ENCODE data around the gene TBC1D7.

The TBC1D7 gene

DNA sequence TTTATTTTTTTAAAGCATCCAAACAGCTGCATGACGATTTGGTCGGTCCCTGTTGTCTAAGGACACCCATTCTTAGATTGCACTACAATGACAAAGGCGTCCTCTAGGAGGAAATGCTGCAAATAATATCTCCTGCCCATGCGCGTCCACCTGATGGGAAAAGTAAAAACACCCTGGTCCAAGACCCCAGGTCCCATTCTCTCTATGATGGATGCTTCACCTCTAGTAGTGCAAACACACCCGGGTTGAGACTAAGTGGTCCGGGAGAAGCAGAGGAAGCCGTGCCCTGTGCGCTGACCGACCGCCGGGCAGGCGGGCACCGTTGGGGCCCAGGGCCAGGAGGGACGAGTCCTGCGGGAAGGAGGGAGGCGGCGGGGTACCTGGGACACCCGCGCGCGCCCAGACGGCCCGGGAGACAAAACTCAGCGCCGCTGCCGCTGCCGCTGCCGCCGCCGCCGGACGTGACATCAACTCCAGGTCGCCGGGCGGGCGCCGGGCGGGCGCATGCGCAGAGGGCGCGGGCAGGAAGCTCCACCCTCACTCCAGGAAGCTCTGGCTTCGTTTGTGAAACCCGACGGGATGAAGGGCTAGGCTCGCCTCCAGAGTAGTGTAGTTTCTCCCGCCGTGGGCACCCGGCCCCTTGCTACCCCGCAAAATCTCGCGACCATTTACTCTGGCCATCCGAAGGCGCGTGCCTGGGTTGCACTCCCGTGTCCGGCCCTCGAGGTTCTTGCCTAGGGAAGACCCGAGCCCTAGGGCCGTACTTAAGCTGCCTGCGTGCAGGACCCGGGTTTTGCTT lies at the start of gene TBC1D7:
TBC1D7 (minus strand) TSS at position 462 of the 799 bp plus-strand sequence. CDS start 1,639 bp downstream, outside the sequence.
- H3K4me3 ChIP-seq (ENCODE audit: low read depth, low read length), result peak within 1 kb of the TSS; percentile 88

DNA sequence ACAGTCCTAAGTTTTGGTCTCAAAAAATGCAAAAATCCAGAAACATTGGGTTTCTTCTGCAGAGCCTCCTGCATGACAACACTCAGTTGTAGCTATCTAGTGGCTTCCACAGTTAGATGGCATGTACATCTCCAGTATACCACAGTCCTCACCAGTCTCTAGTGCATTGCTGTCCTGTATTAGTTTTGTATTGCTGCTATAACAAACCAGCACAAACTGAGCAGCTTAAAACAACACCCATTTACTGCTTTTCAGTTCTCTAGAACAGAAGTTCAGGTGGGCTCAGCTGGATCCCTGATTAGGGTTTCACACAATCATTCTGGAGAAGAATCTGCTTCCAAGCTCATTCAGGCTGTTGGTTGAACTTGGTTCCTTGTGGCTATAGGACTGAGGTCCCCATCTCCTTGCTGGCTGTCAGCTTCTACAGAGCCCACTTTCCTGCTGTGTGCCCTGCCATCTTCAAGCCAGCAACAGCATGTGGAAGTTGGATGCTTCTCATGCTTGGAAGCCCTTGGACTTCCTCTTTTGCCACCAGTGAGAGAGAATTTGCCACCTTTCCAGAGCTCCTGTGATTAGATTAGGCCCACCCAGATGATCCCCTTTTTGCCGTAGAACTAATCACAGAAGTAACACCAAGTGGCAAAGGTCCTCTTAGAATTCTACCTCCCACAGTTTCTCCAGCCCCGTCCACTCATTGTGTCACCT lies 48.9 kb upstream of the TBC1D7 start:
- H3K4me3 ChIP-seq (ENCODE audit: low read depth, low read length), result no peak overlapping the region

DNA sequence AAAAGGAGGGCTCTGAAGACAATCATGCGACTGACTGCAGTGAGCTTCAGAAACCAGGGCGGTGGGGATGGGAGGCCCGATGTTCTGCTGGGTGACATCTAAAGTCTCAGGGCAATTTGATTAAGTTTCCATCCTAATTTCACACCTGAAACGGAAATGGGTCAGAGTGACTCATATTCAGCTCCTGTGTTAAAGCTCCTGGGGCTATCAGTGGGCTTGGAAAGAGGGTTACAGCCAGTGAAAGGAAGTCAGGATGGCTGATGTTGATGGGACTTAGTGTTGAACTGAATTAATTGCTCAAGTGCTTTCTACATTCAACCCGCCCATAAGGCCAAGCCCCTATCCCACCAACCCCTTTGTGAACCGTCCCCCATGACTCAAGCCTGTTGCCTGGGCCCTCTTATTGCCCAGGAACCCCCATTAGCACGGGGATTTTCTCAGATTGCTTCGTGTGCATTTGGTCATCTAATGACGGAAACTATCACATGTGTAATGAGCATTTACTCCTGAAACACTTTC lies 47.1 kb upstream of the TBC1D7 start:
- H3K4me3 ChIP-seq (ENCODE audit: low read depth, low read length), result no peak overlapping the region

DNA sequence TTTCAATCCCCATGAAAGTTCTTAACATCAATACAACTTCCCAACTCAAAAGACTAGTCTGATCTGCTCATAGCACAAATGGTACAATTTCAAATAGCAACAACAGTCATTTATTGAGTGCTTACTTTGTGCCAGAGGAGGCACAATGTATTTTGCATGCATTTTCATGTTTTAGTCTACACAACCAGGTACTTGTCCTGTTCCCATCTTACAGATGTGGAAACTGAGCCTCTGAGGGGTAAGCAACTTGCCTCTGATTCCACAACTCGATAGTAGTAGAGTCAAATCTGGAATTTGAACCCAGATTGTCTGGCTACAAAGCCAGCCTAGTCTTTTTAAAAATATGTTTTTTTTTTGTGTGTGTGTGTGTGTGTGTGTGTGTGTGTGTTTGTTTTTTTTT lies 45.6 kb upstream of the TBC1D7 start:
- H3K4me3 ChIP-seq (ENCODE audit: low read depth, low read length), result no peak overlapping the region

DNA sequence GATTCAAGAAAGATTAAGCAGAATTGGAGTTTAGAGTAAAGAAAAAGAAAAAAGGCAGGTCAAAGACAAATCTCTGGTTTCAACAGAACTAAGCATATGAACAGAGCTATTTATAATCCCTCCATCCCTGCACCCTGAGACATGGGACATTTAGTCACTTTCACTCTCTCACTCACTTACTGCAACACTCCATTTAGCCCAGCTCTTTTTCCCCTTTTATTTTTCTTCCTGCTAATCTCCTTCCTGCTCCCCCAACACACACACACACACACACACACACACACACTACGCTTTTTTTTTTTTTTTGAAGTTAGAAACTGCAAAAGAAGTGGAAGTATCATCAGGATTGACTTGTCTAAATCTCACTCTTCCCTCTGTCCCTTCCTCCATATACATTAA lies 45.1 kb upstream of the TBC1D7 start:
- H3K4me3 ChIP-seq (ENCODE audit: low read depth, low read length), result no peak overlapping the region

DNA sequence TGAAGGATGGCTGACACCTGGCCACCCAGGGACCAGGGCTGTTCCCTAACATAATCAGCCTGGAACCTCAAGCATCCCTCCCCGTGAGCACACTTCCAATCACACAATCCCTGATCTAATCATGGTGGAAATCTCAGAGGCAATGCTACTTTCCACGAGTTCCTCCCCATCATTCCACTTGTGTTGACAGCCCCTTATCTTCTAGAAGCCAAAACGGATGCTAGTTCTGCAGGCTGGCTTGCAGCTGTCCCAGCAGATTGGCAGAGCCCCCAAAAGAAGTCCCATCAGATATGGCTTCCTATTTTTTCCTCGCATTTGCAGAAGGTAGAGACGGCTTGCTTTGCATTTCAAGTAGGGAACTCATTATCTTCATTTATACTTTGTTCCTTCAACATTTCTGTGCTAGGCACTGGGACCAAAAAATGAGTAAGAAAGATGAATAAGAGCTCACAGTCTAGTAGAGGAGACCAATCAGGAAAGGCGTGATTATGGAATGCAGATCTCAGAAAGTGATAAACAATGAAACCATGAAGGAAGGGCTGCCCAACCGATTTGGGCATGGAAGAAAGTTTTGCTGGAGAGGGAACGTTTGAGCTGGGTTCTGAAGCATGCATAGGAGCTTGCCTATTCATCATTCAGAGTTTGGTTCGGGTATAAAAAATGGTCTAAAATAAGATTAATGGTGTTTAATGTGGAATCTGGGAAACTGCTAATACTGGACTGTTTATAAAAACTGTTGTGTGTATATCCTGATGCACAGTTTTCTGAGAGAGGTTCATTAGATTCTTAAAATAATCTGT lies 44.6 kb upstream of the TBC1D7 start:
- H3K4me3 ChIP-seq (ENCODE audit: low read depth, low read length), result no peak overlapping the region

DNA sequence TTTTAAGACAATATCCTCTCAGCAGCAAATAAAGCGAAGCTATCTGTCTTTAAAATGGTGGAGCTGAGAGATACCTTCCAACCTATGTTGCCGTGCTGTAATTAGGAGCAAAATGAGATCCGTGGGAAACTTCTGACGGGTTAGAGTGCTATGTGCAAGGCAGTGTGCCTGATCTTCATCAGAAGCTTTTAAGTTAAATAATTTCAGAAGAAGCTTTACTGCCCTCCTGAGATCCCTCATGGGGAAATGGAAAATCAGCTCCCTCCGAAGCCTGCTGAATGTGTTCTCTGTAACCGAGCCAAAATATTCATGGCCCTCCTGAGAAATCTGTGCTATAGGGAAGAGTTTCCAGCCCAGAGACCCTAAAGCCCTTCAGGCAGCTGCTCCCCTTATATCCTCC lies 43.7 kb upstream of the TBC1D7 start:
- H3K4me3 ChIP-seq (ENCODE audit: low read depth, low read length), result no peak overlapping the region

DNA sequence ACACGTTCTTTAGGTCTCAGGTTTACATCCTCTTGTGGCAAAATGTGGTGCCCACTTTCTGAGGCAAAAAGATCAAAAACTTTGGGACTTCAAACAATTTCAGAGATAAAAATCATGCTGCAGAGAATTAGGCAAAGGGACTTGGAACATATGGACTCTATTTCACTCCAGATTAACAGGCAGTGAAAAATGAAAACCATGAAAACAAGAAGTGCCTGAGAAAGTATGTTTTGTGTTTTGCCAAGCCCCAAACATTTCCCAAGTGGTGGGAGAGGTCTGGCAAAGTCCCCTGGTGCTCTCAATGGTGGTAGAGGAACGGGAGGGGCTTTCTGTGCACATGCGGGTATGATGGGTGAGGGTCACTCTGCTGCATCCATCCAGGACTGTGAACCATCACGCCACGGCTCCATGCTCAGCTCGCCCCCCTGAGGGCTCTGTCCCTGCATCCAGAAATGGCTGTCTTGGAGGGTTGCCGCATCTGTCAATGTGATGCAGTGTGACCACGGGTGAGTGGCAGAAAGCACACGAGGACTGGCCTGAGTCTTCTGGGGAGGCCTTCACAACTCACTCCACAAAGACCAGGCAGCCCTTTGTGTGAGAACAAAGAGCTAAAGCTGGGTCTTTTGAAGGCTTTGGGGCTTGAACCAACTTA lies 43.2 kb upstream of the TBC1D7 start:
- no peak overlapping the region for H3K4me3 ChIP-seq (ENCODE audit: low read depth, low read length)

DNA sequence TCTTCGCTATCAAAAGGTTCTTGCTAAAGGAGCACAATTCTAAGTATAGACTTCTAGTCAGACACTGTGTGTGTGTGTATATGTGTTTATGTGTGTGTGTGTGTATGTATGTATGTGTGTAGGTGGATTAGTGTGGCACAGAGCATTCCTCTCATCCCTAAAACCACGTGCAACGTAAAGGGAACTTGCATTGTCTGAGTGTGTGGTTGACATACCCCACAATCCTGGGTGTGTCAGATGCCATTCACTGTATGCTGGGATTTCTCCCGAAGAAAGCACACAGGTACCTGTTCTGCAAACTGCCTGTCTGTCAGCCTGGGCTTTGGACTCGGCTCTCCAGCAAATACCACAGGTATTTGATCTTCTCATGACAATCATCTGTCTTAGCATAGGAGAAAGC lies 42.3 kb upstream of the TBC1D7 start:
- H3K4me3 ChIP-seq (ENCODE audit: low read depth, low read length), result no peak overlapping the region

DNA sequence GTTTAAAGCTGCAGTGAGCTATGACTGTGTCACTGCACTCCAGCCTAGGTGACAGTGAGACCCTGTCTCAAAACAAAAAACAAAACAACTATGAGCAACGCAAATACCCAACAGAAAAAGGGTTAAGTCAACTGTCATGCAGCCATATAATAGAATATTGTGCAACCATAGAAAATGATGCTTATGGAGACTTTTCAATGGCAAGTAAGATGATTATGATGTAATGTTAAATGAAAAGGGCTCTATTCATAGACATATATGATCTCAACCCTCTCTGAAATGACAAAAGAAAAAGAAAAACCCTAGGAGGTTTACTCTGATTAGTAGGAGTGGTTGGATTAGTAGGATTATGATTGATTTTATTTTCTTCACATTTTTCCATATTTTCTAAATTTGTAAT lies 41.3 kb upstream of the TBC1D7 start:
- no peak overlapping the region for H3K4me3 ChIP-seq (ENCODE audit: low read depth, low read length)

DNA sequence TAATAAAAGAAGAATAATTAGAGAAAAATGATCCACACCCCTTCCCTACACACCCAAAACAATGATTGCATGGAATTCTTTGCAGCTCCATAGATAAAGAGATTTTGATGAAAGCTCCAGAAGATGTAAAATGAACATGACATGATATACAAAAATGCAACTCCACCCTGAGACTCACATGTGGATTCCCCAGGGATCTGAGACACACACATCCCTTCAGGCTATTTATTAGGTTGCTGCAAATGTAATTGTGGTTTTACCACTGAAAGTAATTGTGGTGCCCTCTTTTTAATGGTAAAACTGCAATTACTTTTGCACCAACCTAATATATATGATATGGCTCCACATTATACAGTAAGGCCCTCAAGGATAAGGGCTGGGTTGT lies 40.4 kb upstream of the TBC1D7 start:
- H3K4me3 ChIP-seq (ENCODE audit: low read depth, low read length), result no peak overlapping the region

DNA sequence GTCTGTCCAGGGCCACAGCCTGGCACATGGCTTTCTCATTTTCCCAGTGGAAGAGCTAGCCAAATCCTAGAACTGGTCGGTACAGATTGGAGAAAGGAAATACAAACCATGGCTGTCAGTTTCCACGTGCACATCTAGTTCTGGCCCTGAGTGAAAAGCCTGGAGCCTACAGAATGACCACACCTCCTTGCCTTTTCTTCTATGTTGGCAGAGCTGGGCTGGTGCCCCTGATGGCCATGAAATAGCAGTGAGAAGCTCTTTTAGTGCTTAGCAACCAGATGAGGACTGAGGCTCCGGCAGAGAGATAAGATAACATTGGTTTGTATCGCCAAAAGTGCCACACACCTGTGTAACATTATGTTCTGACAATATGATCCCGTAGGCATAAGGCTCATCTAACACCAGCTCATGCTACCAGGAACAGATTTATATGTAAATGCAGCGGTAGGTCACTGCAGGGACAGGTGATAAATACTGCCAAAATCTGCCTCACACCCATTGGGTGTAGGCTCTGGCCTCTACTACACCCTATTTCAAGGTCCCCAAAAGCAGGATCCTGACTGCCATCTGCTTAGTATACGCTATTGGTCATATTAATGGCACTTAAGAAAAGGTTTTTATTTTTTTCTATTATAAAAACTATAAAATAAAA lies 39.9 kb upstream of the TBC1D7 start:
- no peak overlapping the region for H3K4me3 ChIP-seq (ENCODE audit: low read depth, low read length)

DNA sequence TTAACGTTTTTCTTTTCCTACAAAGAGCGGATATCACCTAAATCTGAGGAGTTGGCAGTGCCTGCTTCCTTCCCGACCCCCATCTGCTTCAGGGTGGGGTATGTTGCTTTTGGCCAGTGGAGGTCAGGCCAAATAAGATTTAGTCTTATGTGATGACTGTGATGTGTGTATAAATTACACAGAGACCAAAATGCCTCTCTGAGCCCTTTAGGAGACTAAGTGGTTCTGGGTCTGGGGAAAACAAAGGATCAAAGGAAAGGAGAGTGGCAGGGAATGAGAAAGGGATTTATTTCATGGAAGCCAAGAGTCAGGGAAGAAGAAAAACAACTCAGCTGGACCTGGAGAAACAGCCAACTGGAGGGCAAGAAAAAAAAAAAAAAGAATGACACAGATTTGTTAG lies 39.1 kb upstream of the TBC1D7 start:
- H3K4me3 ChIP-seq (ENCODE audit: low read depth, low read length), result no peak overlapping the region

DNA sequence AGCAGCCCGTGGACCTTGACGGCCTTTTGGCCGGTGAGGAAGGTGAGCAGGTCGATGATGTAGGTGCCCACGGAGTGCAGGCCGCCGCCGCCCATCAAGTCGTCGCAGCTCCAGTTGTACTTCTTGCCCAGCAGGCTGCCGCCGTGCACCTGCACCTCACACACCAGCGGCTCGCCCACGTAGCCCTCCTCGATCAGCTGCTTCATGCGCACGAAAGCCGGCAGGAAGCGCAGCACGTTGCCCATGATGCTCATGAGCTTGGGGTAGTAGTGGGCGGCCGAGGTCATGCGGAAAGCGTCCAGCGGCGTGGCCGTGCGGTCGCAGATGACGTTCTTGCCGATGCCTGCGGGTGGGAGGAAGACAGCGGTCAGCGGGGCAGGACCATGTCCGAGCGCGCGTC lies 37.0 kb upstream of the TBC1D7 start:
- no peak overlapping the region for H3K4me3 ChIP-seq (ENCODE audit: low read depth, low read length)

DNA sequence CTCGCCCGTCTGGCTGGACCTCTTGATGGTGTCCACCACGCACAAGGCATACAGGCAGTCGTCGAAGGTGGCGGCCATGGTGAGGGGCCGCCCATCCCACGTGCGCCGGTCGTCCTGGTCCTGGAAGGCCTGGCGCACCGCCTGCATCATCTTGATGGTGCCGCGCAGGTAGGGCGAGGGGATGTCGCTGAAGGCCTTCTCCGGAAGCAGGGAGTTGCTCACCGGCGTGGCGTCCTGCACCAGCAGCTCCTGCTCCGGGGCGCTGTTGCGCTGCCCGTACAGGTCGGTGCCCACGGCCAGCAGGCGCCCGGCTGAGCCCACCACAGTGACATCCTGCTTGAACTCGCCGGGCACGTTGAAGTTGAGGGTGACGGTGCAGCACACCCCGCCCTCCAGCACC lies 36.5 kb upstream of the TBC1D7 start:
- no peak overlapping the region for H3K4me3 ChIP-seq (ENCODE audit: low read depth, low read length)

DNA sequence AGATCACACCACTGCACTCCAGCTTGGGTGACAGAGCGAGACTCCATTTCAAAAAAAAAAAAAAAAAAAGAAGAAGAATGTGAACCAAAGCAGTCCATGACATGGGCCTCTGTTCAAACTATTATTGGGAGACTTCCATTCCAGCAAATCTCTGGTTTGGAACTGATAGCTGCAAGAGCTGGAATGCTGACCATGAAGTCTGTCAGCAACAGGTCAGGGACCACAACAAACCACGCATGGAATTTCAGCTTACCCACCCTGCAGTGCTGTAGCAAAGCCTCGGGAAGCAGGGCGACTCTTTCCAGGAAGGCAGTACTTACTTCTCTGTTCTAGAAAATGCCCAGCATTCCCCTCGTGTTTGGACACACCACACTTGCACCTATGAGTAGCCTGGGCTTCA lies 34.1 kb upstream of the TBC1D7 start:
- no peak overlapping the region for H3K4me3 ChIP-seq (ENCODE audit: low read depth, low read length)

DNA sequence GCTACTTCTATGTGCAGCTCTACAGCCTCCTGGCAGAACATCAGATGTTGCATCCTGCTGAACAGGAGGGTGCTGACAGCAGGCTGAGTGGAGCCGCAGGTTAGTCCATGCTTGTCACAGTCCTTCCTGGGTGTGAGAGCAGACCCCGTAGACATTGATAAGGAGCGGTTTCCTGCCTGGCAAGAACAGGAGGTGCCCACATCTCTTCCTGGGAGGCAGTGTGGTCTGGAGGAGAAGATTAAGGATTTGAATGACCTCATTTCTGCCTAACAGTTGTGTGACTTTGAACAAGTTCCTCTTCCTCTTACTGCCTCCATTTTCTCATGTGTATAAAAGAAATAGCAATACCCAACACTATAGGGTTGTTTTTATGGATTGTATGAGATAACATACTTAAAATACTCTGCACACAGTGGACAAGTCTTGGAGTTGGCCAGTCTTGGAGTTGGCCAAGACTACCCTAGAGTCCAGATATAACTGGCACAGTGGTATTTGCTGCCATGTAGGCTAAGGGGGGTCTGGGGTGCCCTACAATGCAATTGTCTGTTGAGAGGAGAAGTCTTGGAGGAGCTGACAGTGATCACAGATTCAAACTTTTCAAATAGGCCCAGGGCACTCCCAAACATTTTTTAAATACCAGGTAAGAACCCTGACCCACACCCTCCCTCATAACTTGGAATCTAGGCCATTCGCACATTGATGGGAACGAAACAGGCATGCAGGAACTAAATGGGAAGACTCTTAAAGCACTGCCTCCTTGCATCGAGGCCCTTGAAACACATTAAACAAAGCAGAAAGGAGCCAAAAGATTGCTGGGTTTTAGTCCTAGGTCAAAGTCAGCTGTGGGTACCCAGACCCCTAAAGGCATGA lies 32.6 kb upstream of the TBC1D7 start:
- H3K4me3 ChIP-seq (ENCODE audit: low read depth, low read length), result no peak overlapping the region

DNA sequence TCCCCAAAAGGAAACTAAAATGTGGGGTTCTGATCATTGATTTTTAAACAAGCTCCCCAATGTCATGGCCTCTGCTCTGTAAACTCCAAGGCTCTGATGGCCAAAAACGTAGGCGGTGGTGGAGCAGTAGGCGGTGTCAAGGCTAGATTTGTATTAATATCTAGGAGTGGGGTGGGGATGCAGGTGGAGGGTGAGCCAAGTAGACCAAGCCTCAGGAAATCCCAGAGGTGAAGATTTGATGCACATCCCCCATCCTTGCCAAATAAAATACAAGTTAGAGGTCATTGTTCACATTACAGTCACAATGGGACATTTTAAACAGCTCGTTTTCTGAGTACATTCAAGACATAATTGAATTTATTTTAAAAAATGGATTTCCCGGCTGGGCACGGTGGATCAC lies 30.9 kb upstream of the TBC1D7 start:
- no peak overlapping the region for H3K4me3 ChIP-seq (ENCODE audit: low read depth, low read length)

DNA sequence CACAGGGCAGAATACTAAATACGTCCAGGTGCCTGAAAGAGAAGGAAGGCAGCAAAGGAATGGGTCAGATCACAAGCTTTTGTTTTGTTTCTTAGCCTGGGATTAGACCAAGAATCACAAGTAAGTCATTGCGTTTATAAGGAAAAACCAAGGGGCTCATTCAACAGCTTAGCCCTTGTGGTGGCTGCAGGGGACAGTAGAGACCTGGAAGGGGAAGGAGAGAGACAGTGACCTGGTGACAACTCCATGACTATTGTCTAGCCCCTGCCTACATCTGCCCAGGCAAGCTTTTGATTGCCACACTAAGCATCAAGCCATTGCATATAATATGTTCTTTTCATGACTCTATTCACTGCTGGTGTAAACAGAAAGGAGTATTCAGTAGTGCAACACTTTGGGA lies 30.2 kb upstream of the TBC1D7 start:
- H3K4me3 ChIP-seq (ENCODE audit: low read depth, low read length), result no peak overlapping the region

All from iPS-11a (cell line).